Keratinocyte (primary cell): Measurements from ENCODE around the gene ARHGAP45. TPM values are rescaled to one million over a fixed set of nuclear protein-coding genes. Genes with fewer than 3 reads are reported as not detected.

Experiments
- DNase-seq: peaks from one replicate; pipeline ENCODE4 v3.0.0-alpha.2; 2011; ENCODE audit warnings: low read depth, missing footprints, low spot score
- FAIRE-seq: peaks from 2 replicates; lab custom pipeline; 2011; peaks lifted over from hg19 to GRCh38; lab: Jason Lieb, UNC
- H2AFZ ChIP-seq: 2 replicates; pipeline ENCODE4 v1.6.0; 2012; ENCODE audit warnings: low read length, control low read depth, inconsistent platforms; ENCODE audit not compliant: control insufficient read depth
- H3K27ac ChIP-seq: 2 replicates; pipeline ENCODE4 v1.5.1; 2011; ENCODE audit warnings: low read length; ENCODE audit not compliant: control insufficient read depth, insufficient read depth
- H3K27me3 ChIP-seq: 3 replicates; pipeline ENCODE4 v1.6.0; 2011; ENCODE audit warnings: low read length; ENCODE audit not compliant: control insufficient read depth, insufficient read depth; ENCODE audit errors: extremely low read depth
- H3K36me3 ChIP-seq, 2 experiments: 2 replicates in 1 of 2; 3 replicates in 1 of 2; pipeline ENCODE4 v1.5.1; 2011; ENCODE audit warnings: low read length in 2 of 2, mild to moderate bottlenecking in 1 of 2; ENCODE audit not compliant: control insufficient read depth in 2 of 2, insufficient read depth in 2 of 2; ENCODE audit errors: extremely low read depth in 1 of 2
- H3K4me1 ChIP-seq: 3 replicates; pipeline ENCODE4 v1.5.1; 2011; ENCODE audit warnings: low read length; ENCODE audit not compliant: control insufficient read depth, insufficient read depth; ENCODE audit errors: extremely low read depth
- H3K4me2 ChIP-seq: 3 replicates; pipeline ENCODE4 v1.6.0; 2011; ENCODE audit warnings: low read depth, low read length; ENCODE audit not compliant: control insufficient read depth, insufficient read depth; ENCODE audit errors: extremely low read depth
- H3K4me3 ChIP-seq, 3 experiments: fragments of 200-600 bp in 1 of 3; sonication (generic) in 1 of 3; 2 replicates in 2 of 3; 3 replicates in 1 of 3; pipeline ENCODE4 v1.5.1; 2011 to 2016; ENCODE audit warnings: low read length in 3 of 3, mild to moderate bottlenecking in 3 of 3, control low read depth in 2 of 3, inconsistent platforms in 1 of 3, low read depth in 1 of 3, mixed read lengths in 1 of 3, mixed run types in 1 of 3, moderate library complexity in 1 of 3; ENCODE audit not compliant: control insufficient read depth in 2 of 3, insufficient read depth in 2 of 3; ENCODE audit errors: extremely low read depth in 1 of 3
- H3K79me2 ChIP-seq: 2 replicates; pipeline ENCODE4 v1.6.0; 2012; ENCODE audit warnings: low read length; ENCODE audit not compliant: control insufficient read depth, insufficient read depth
- H3K9ac ChIP-seq: 3 replicates; pipeline ENCODE4 v1.6.0; 2011; ENCODE audit warnings: low read length; ENCODE audit not compliant: control insufficient read depth, insufficient read depth; ENCODE audit errors: extremely low read depth
- H3K9me1 ChIP-seq: 3 replicates; pipeline ENCODE4 v1.6.0; 2011; ENCODE audit warnings: low read length; ENCODE audit not compliant: control insufficient read depth, insufficient read depth; ENCODE audit errors: extremely low read depth
- H3K9me3 ChIP-seq: 2 replicates; pipeline ENCODE4 v1.5.1; 2012; ENCODE audit warnings: low read depth, low read length; ENCODE audit not compliant: control insufficient read depth
- H4K20me1 ChIP-seq: 3 replicates; pipeline ENCODE4 v1.6.0; 2011; ENCODE audit warnings: low read length; ENCODE audit not compliant: control insufficient read depth, insufficient read depth; ENCODE audit errors: extremely low read depth
- CTCF ChIP-seq, 3 experiments: IDR thresholded peaks in 1 of 3; conservative IDR thresholded peaks in 1 of 3; optimal IDR thresholded peaks in 1 of 3; 2 replicates in 2 of 3; 3 replicates in 1 of 3; pipeline versions ENCODE3 to v1.5.1; 2011; ENCODE audit warnings: low read length in 3 of 3, mild to moderate bottlenecking in 3 of 3, moderate library complexity in 2 of 3, control low read depth in 1 of 3, inconsistent platforms in 1 of 3; ENCODE audit not compliant: insufficient read depth in 2 of 3; ENCODE audit errors: extremely low read depth in 1 of 3
- EZH2 ChIP-seq: IDR thresholded peaks from one replicate; pipeline ENCODE4 v1.6.1; 2012; ENCODE audit warnings: inconsistent platforms, mild to moderate bottlenecking, low read length, moderate library complexity
- dilution Hi-C: fragments of 300-500 bp; cut with MboI; formaldehyde crosslinking; loops from one replicate; pipeline ENCODE4 v1.7.0; 2020; ENCODE audit warnings: low sequenced_read_pairs; ENCODE audit not compliant: extremely low pct_ligation_motif_present
- polyA plus RNA-seq, 5 experiments: library from polyadenylated mRNA; depleted of rRNA in 3 of 5; stranded (reverse) in 3 of 5; stranded (forward) in 1 of 5; unstranded in 1 of 5; fragments of >200 nt; gene quantifications; 1 replicate in 1 of 5; 2 replicates in 3 of 5; 3 replicates in 1 of 5; pipeline versions ENCODE4 v1.2.1 to v1.2.3, GENCODE V29; 2011 to 2012; ENCODE audit warnings: missing spikeins in 2 of 5, low read depth in 1 of 5, low replicate concordance in 1 of 5

Gene ARHGAP45
- polyA plus RNA-seq, 1 donor (not counting 4 experiments of a cell fraction or from before 2014, with no cell fraction given) = 0.56 TPM

GRCh38 chr19:1037621-1038064 lies 29.3 kb upstream of the ARHGAP45 start:
- Histone ChIP-seq H3K4me2 (no peak overlapping the region), H3K36me3 (peaks cover 25 to 32% of the 10 kb centered on the region in 2 experiments), H2AFZ (no peak overlapping the region), H3K79me2 (peaks cover 16% of the 10 kb centered on the region), H4K20me1 (peaks cover 9% of the 10 kb centered on the region), H3K4me1 (peaks cover 23% of the 10 kb centered on the region), H3K27me3 (no peaks in the 10 kb centered on the region), H3K27ac (no peak overlapping the region), H3K9me3 (no peaks in the 10 kb centered on the region), H3K9ac (no peak overlapping the region), H3K9me1 (no peaks in the 10 kb centered on the region), H3K4me3 (no peak overlapping the region)
- TF ChIP-seq EZH2 (no peak), CTCF (optimal IDR thresholded peaks at IDR 0.05 in 1 of 3, IDR thresholded peaks at IDR 0.05 in 1 of 3, conservative IDR thresholded peaks at IDR 0.05 in 1 of 3; ENCODE audit: extremely low read depth in 1 of 3, insufficient read depth in 2 of 3, low read length in 3 of 3) (no peak)
- FAIRE-seq = no peak
- DNase-seq = no peak
- dilution Hi-C loops = no loop called here

- no peak for DNase-seq
- H3K9ac ChIP-seq = no peak overlapping the region
- H3K4me3 ChIP-seq = peak overlapping the region in 1 of 3 experiments; percentile 75
- no peaks in the 10 kb centered on the region for H3K9me1 ChIP-seq
- H3K9me3 ChIP-seq = no peaks in the 10 kb centered on the region
- no peak for TF ChIP-seq CTCF (optimal IDR thresholded peaks at IDR 0.05 in 1 of 3, IDR thresholded peaks at IDR 0.05 in 1 of 3, conservative IDR thresholded peaks at IDR 0.05 in 1 of 3; ENCODE audit: extremely low read depth in 1 of 3, insufficient read depth in 2 of 3, low read length in 3 of 3)
- no peak for TF ChIP-seq EZH2
- no peaks in the 10 kb centered on the region for H3K27me3 ChIP-seq
- peaks cover 24 to 26% of the 10 kb centered on the region in 2 experiments for H3K36me3 ChIP-seq
- H3K4me1 ChIP-seq = peaks cover 29% of the 10 kb centered on the region
- dilution Hi-C loops = no loop called here
- peaks cover 9% of the 10 kb centered on the region for H3K79me2 ChIP-seq
- H2AFZ ChIP-seq = no peak overlapping the region
- H3K27ac ChIP-seq = no peak overlapping the region
- peaks cover 9% of the 10 kb centered on the region for H4K20me1 ChIP-seq
- FAIRE-seq = no peak
- H3K4me2 ChIP-seq = peak overlapping the region; percentile 96
Measured at GRCh38 chr19:1038978-1039645, 27.9 kb upstream of the ARHGAP45 start.
